HEK293 (cell line): ENCODE data around the gene OSCP1.

Experiments used
- CTCF ChIA-PET: fragments of 350-600 bp; formaldehyde crosslinking; extraction: SDS; loops from one replicate; lab custom pipeline; 2021; ENCODE audit warnings: antibody characterized with exemption; lab: Yijun Ruan, JAX
- POLR2A ChIA-PET: fragments of 300-600 bp; formaldehyde crosslinking; extraction: SDS; loops from one replicate; lab custom pipeline; 2020; ENCODE audit warnings: antibody characterized with exemption, inconsistent platforms; lab: Yijun Ruan, JAX
- H3K27ac ChIP-seq: fragments of 200-500 bp; sonication (Bioruptor generic); 2 replicates; pipeline ENCODE4 v1.5.1; 2014; ENCODE audit warnings: low read depth, low read length, control low read depth, inconsistent platforms; ENCODE audit errors: extremely low read depth
- H3K36me3 ChIP-seq, 2 experiments: fragments of 200-500 bp in 1 of 2; sonication (Bioruptor generic) in 1 of 2; 1 replicate in 1 of 2; 2 replicates in 1 of 2; pipeline ENCODE4 v1.5.1; 2014 to 2017; ENCODE audit warnings: inconsistent platforms in 2 of 2, low read length in 2 of 2; ENCODE audit not compliant: control insufficient read depth in 2 of 2, insufficient read depth in 1 of 2
- H3K4me1 ChIP-seq: fragments of 200-500 bp; sonication (Bioruptor generic); 2 replicates; pipeline ENCODE4 v1.5.1; 2014; ENCODE audit warnings: mild to moderate bottlenecking, low read length, inconsistent platforms; ENCODE audit not compliant: control insufficient read depth, insufficient read depth
- H3K4me3 ChIP-seq: 2 replicates; pipeline ENCODE4 v1.5.1; 2011; ENCODE audit warnings: low read depth, mild to moderate bottlenecking, control low read depth, low read length, moderate library complexity
- H3K9me3 ChIP-seq: fragments of 200-500 bp; sonication (Bioruptor generic); 2 replicates; pipeline ENCODE4 v1.5.1; 2014; ENCODE audit warnings: low read depth, low read length, inconsistent platforms; ENCODE audit not compliant: control insufficient read depth, insufficient read depth
- GFI1B ChIP-seq: fragments of 450-650 bp; formaldehyde crosslinking; IDR thresholded peaks from 2 replicates; pipeline ENCODE4 v1.5.1; 2016; ENCODE audit warnings: missing biosample characterization, missing genetic modification characterization
- HOXA7 ChIP-seq: sonication (generic); formaldehyde crosslinking; IDR thresholded peaks from 2 replicates; pipeline ENCODE4 v1.8.1; 2022; ENCODE audit warnings: missing genetic modification reagents, borderline replicate concordance
- KLF7 ChIP-seq: fragments of 450-650 bp; formaldehyde crosslinking; IDR thresholded peaks from 2 replicates; pipeline ENCODE4 v1.5.1; 2016; ENCODE audit warnings: missing biosample characterization, missing genetic modification characterization, borderline replicate concordance
- KLF9 ChIP-seq: fragments of 450-650 bp; formaldehyde crosslinking; IDR thresholded peaks from 2 replicates; pipeline ENCODE4 v1.5.1; 2016; ENCODE audit warnings: missing biosample characterization, missing genetic modification characterization, low read depth
- MEIS1 ChIP-seq: sonication (generic); formaldehyde crosslinking; IDR thresholded peaks from 2 replicates; pipeline ENCODE4 v1.8.1; 2022; ENCODE audit warnings: missing genetic modification reagents, mild to moderate bottlenecking, borderline replicate concordance
- OSR2 ChIP-seq: fragments of 450-650 bp; formaldehyde crosslinking; IDR thresholded peaks from 2 replicates; pipeline ENCODE4 v1.5.1; 2016; ENCODE audit warnings: missing biosample characterization, missing genetic modification characterization
- PRDM4 ChIP-seq: fragments of 450-650 bp; formaldehyde crosslinking; IDR thresholded peaks from 2 replicates; pipeline ENCODE4 v1.5.1; 2017; ENCODE audit warnings: missing biosample characterization, missing genetic modification characterization
- REST ChIP-seq: fragments of 450-650 bp; formaldehyde crosslinking; IDR thresholded peaks from 2 replicates; pipeline ENCODE4 v1.5.1; 2016; ENCODE audit warnings: missing biosample characterization, missing genetic modification characterization
- SP7 ChIP-seq: fragments of 450-650 bp; formaldehyde crosslinking; IDR thresholded peaks from 2 replicates; pipeline ENCODE4 v1.5.1; 2016; ENCODE audit warnings: missing biosample characterization, missing genetic modification characterization
- TRIM28 ChIP-seq: IDR thresholded peaks from 2 replicates; pipeline ENCODE4 v1.6.1; 2011; ENCODE audit warnings: low read length, control low read depth, borderline replicate concordance
- ZBTB1 ChIP-seq: fragments of 450-650 bp; formaldehyde crosslinking; IDR thresholded peaks from 2 replicates; pipeline ENCODE4 v1.5.1; 2016; ENCODE audit warnings: missing biosample characterization, missing genetic modification characterization
- ZBTB11 ChIP-seq: fragments of 450-650 bp; formaldehyde crosslinking; conservative IDR thresholded peaks from 2 replicates; pipeline ENCODE4 v1.5.1; 2016; ENCODE audit warnings: low read depth, missing biosample characterization, missing genetic modification characterization
- ZFP37 ChIP-seq: fragments of 450-650 bp; formaldehyde crosslinking; IDR thresholded peaks from 2 replicates; pipeline ENCODE4 v1.5.1; 2016; ENCODE audit warnings: missing biosample characterization, missing genetic modification characterization
- ZNF155 ChIP-seq: fragments of 450-650 bp; formaldehyde crosslinking; IDR thresholded peaks from 2 replicates; pipeline ENCODE4 v1.5.1; 2016; ENCODE audit warnings: missing biosample characterization, missing genetic modification characterization
- ZNF280D ChIP-seq: fragments of 450-650 bp; formaldehyde crosslinking; IDR thresholded peaks from 2 replicates; pipeline ENCODE4 v1.5.1; 2016; ENCODE audit warnings: missing biosample characterization, missing genetic modification characterization
- ZNF510 ChIP-seq: fragments of 450-650 bp; formaldehyde crosslinking; IDR thresholded peaks from 2 replicates; pipeline ENCODE4 v1.5.1; 2018; ENCODE audit warnings: mild to moderate bottlenecking, missing genetic modification characterization, missing biosample characterization; ENCODE audit not compliant: insufficient replicate concordance
- ZNF600 ChIP-seq: fragments of 450-650 bp; formaldehyde crosslinking; IDR thresholded peaks from 2 replicates; pipeline ENCODE4 v1.5.1; 2016; ENCODE audit warnings: missing biosample characterization, missing genetic modification characterization
- ZNF624 ChIP-seq: fragments of 450-650 bp; formaldehyde crosslinking; IDR thresholded peaks from 2 replicates; pipeline ENCODE4 v1.5.1; 2017; ENCODE audit warnings: missing biosample characterization, missing genetic modification characterization
- ZNF701 ChIP-seq: fragments of 450-650 bp; formaldehyde crosslinking; IDR thresholded peaks from 2 replicates; pipeline ENCODE4 v1.5.1; 2016; ENCODE audit warnings: missing biosample characterization, missing genetic modification characterization
- ZNF792 ChIP-seq: fragments of 450-650 bp; formaldehyde crosslinking; IDR thresholded peaks from 2 replicates; pipeline ENCODE4 v1.5.1; 2016; ENCODE audit warnings: missing biosample characterization, missing genetic modification characterization
- ZSCAN18 ChIP-seq: fragments of 450-650 bp; formaldehyde crosslinking; IDR thresholded peaks from 2 replicates; pipeline ENCODE4 v1.5.1; 2016; ENCODE audit warnings: missing biosample characterization, missing genetic modification characterization
- ZSCAN30 ChIP-seq: fragments of 450-650 bp; IDR thresholded peaks from 2 replicates; pipeline ENCODE4 v1.5.1; 2018; ENCODE audit warnings: missing biosample characterization, mild to moderate bottlenecking, missing genetic modification characterization, moderate library complexity

The OSCP1 gene

GRCh38 chr1:36384542-36385409 lies 65.5 kb downstream of the OSCP1 start:
- peaks cover 3% of the 10 kb centered on the region for H3K4me1 ChIP-seq
- H3K36me3 ChIP-seq = peaks cover 0 to 3% of the 10 kb centered on the region in 2 experiments; a peak in 1 of 3 replicates
- ChIA-PET CTCF (interaction anchor here (0.6 to 3.1 kb wide), 4 partner anchors 16 to 62 kb away, joined by 3 to 14 read pairs (median 4); no protein-coding TSS in a partner anchor), POLR2A (interaction anchor here (0.6 to 5.8 kb wide), 7 partner anchors 9 to 605 kb away, joined by 3 to 103 read pairs (median 5); partner anchors contain the start of genes LSM10 and OSCP1)
- H3K27ac ChIP-seq = peak overlapping the region; percentile 75
- peak overlapping the region; percentile 81 for H3K4me3 ChIP-seq
- H3K9me3 ChIP-seq = no peaks in the 10 kb centered on the region
- TF ChIP-seq ZBTB1 (tag by site-specific recombination) = no peak
- no peak for TF ChIP-seq GFI1B (tag by site-specific recombination)
- TF ChIP-seq ZSCAN30 = no peak
- no peak for TF ChIP-seq ZNF155 (tag by site-specific recombination)
- TF ChIP-seq HOXA7 (CRISPR knock-in tag) = no peak
- no peak for TF ChIP-seq KLF7
- TF ChIP-seq ZNF792 (tag by site-specific recombination) = no peak
- TF ChIP-seq PRDM4 (tag by site-specific recombination) = no peak
- TF ChIP-seq MEIS1 (CRISPR knock-in tag) = no peak
- TF ChIP-seq SP7 (tag by site-specific recombination) = 0 out of 2 replicates have a peak, but pooled peaks have one; percentile 31
- TF ChIP-seq REST (tag by site-specific recombination) = no peak
- no peak for TF ChIP-seq ZNF701 (tag by site-specific recombination)
- no peak for TF ChIP-seq ZBTB11 (tag by site-specific recombination)
- TF ChIP-seq OSR2 = peak; percentile 29; the same call in 1 of the 2 replicates
- peak; percentile 73 for TF ChIP-seq ZNF600 (tag by site-specific recombination)
- no peak for TF ChIP-seq ZNF624 (tag by site-specific recombination)
- peak; percentile 87; the same call in 1 of the 2 replicates for TF ChIP-seq TRIM28
- no peak for TF ChIP-seq ZNF280D
- TF ChIP-seq ZSCAN18 (tag by site-specific recombination) = no peak
- TF ChIP-seq ZFP37 (tag by site-specific recombination) = no peak
- no peak for TF ChIP-seq ZNF510 (tag by site-specific recombination)
- TF ChIP-seq KLF9 (tag by site-specific recombination) = peak; percentile 23; the same call in 1 of the 2 replicates
